Measurements from ENCODE around the gene CEND1. TPM values are rescaled to one million over a fixed set of nuclear protein-coding genes. Genes with fewer than 3 reads are reported as not detected.

The CEND1 gene
- total and polyA plus RNA-seq, 2 of the 13 experiments (the other 11 are each of a cell fraction or from before 2014, with no cell fraction given): not detected

DNA sequence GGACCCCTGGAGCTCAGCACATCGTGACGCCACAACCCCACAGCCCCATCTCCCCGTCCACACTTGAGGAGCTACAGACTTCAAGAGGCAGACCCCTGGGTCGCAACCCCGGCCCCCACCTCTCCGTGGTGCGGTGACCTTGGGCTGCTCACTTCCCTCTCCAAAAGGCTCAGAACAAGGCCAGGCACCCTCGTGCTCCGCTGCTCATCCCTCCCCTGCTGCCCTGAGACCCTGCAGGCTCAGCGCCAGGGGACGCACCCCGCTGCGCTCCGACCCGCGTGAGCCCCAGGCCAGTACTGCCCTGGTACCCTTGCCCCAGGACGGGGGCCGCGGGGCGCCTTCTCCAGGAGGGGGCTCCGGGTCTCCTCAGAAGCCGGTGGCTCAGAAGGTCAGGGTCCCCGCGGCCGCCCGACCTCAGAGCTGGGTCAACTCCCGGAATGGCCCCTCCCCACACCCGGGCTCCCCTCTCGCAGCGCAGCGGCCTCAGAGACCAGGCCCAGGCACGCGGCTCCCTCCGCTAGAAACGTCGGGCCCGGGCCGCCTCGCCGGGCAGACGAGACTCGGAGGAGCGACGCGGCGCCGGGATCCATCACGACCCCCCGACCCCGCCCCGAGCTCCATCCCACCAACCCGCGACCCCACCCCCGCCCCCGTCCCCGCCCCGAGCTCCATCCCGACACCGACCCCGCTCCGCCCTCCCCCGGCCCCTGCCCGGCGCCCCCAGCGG is 13.2 kb downstream of the CEND1 start (continued):
- TF ChIP-seq, protein P1, sequence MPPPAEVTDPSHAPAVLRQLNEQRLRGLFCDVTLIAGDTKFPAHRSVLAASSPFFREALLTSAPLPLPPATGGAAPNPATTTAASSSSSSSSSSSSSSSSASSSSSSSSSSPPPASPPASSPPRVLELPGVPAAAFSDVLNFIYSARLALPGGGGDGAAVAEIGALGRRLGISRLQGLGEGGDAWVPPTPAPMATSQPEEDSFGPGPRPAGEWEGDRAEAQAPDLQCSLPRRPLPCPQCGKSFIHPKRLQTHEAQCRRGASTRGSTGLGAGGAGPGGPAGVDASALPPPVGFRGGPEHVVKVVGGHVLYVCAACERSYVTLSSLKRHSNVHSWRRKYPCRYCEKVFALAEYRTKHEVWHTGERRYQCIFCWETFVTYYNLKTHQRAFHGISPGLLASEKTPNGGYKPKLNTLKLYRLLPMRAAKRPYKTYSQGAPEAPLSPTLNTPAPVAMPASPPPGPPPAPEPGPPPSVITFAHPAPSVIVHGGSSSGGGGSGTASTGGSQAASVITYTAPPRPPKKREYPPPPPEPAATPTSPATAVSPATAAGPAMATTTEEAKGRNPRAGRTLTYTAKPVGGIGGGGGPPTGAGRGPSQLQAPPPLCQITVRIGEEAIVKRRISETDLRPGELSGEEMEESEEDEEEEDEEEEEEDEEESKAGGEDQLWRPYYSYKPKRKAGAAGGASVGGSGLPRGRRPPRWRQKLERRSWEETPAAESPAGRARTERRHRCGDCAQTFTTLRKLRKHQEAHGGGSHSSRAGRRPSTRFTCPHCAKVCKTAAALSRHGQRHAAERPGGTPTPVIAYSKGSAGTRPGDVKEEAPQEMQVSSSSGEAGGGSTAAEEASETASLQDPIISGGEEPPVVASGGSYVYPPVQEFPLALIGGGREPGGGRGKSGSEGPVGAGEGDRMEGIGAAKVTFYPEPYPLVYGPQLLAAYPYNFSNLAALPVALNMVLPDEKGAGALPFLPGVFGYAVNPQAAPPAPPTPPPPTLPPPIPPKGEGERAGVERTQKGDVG (CRISPR knock-in tag; IDR thresholded peaks at IDR 0.05; ENCODE audit: borderline replicate concordance): no peak; the same call in 1 of the 2 replicates
- TF ChIP-seq, protein P2, sequence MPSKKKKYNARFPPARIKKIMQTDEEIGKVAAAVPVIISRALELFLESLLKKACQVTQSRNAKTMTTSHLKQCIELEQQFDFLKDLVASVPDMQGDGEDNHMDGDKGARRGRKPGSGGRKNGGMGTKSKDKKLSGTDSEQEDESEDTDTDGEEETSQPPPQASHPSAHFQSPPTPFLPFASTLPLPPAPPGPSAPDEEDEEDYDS (CRISPR knock-in tag; IDR thresholded peaks at IDR 0.05): no peak
- TF ChIP-seq U2AF1 (optimal IDR thresholded peaks at IDR 0.05; ENCODE audit: low read depth, low read length) (no peak), ZNF124 (CRISPR knock-in tag; IDR thresholded peaks at IDR 0.05) (no peak), FOXM1 (CRISPR knock-in tag; IDR thresholded peaks at IDR 0.05) (no peak), ETV5 (CRISPR knock-in tag; IDR thresholded peaks at IDR 0.05; ENCODE audit: borderline replicate concordance) (no peak), ZBTB42 (CRISPR knock-in tag; IDR thresholded peaks at IDR 0.05) (no peak), RXRB (CRISPR knock-in tag; IDR thresholded peaks at IDR 0.05; ENCODE audit: borderline replicate concordance) (no peak; the same call in 1 of the 2 replicates), STAG1 (CRISPR knock-in tag; IDR thresholded peaks at IDR 0.05) (0 out of 2 replicates have a peak, but pooled peaks have one; percentile 18), ZFP62 (CRISPR knock-in tag; IDR thresholded peaks at IDR 0.05) (no peak), ZNF501 (CRISPR knock-in tag; IDR thresholded peaks at IDR 0.05) (no peak; the same call in 1 of the 2 replicates)
- TF ChIP-seq, protein P3, sequence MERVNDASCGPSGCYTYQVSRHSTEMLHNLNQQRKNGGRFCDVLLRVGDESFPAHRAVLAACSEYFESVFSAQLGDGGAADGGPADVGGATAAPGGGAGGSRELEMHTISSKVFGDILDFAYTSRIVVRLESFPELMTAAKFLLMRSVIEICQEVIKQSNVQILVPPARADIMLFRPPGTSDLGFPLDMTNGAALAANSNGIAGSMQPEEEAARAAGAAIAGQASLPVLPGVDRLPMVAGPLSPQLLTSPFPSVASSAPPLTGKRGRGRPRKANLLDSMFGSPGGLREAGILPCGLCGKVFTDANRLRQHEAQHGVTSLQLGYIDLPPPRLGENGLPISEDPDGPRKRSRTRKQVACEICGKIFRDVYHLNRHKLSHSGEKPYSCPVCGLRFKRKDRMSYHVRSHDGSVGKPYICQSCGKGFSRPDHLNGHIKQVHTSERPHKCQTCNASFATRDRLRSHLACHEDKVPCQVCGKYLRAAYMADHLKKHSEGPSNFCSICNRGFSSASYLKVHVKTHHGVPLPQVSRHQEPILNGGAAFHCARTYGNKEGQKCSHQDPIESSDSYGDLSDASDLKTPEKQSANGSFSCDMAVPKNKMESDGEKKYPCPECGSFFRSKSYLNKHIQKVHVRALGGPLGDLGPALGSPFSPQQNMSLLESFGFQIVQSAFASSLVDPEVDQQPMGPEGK (CRISPR knock-in tag; IDR thresholded peaks at IDR 0.05): no peak; the same call in 1 of the 2 replicates
- TF ChIP-seq, protein P4, sequence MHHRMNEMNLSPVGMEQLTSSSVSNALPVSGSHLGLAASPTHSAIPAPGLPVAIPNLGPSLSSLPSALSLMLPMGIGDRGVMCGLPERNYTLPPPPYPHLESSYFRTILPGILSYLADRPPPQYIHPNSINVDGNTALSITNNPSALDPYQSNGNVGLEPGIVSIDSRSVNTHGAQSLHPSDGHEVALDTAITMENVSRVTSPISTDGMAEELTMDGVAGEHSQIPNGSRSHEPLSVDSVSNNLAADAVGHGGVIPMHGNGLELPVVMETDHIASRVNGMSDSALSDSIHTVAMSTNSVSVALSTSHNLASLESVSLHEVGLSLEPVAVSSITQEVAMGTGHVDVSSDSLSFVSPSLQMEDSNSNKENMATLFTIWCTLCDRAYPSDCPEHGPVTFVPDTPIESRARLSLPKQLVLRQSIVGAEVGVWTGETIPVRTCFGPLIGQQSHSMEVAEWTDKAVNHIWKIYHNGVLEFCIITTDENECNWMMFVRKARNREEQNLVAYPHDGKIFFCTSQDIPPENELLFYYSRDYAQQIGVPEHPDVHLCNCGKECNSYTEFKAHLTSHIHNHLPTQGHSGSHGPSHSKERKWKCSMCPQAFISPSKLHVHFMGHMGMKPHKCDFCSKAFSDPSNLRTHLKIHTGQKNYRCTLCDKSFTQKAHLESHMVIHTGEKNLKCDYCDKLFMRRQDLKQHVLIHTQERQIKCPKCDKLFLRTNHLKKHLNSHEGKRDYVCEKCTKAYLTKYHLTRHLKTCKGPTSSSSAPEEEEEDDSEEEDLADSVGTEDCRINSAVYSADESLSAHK (CRISPR knock-in tag; IDR thresholded peaks at IDR 0.05; ENCODE audit: borderline replicate concordance): no peak
- TF ChIP-seq, protein P5, sequence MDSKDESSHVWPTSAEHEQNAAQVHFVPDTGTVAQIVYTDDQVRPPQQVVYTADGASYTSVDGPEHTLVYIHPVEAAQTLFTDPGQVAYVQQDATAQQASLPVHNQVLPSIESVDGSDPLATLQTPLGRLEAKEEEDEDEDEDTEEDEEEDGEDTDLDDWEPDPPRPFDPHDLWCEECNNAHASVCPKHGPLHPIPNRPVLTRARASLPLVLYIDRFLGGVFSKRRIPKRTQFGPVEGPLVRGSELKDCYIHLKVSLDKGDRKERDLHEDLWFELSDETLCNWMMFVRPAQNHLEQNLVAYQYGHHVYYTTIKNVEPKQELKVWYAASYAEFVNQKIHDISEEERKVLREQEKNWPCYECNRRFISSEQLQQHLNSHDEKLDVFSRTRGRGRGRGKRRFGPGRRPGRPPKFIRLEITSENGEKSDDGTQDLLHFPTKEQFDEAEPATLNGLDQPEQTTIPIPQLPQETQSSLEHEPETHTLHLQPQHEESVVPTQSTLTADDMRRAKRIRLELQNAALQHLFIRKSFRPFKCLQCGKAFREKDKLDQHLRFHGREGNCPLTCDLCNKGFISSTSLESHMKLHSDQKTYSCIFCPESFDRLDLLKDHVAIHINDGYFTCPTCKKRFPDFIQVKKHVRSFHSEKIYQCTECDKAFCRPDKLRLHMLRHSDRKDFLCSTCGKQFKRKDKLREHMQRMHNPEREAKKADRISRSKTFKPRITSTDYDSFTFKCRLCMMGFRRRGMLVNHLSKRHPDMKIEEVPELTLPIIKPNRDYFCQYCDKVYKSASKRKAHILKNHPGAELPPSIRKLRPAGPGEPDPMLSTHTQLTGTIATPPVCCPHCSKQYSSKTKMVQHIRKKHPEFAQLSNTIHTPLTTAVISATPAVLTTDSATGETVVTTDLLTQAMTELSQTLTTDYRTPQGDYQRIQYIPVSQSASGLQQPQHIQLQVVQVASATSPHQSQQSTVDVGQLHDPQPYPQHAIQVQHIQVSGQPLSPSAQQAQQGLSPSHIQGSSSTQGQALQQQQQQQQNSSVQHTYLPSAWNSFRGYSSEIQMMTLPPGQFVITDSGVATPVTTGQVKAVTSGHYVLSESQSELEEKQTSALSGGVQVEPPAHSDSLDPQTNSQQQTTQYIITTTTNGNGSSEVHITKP (CRISPR knock-in tag; IDR thresholded peaks at IDR 0.05; ENCODE audit: low read depth): no peak

Data from HepG2 (cell line).